ENCODE results near the gene KLK10.

The KLK10 gene

GRCh38 chr19:51019544-51019925, at the start of gene KLK10:
KLK10 (minus strand) TSS chr19:51019709; CDS start chr19:51019130, 579 bp downstream.
- Mint-ChIP-seq H3K4me1 (peaks cover 27% of the 10 kb centered on the region), H3K27me3 (peaks cover 82% of the 10 kb centered on the region), H3K9me3 (no peaks in the 10 kb centered on the region), H3K27ac (ENCODE audit: low read depth) (peak within 1 kb of the TSS; percentile 5), H3K36me3 (ENCODE audit: insufficient read depth) (no peaks in the 10 kb centered on the region), H3K4me3 (peak within 1 kb of the TSS; percentile 73)
- DNase-seq (ENCODE audit: low spot score in 2 of 2): no peak
- no peak for ATAC-seq (replicated peaks; ENCODE audit: extremely low read depth, poor library complexity, severe bottlenecking)

- H3K27me3 Mint-ChIP-seq: peaks cover 39% of the 10 kb centered on the region
- H3K36me3 Mint-ChIP-seq (ENCODE audit: insufficient read depth): peaks cover 1% of the 10 kb centered on the region
- ATAC-seq (replicated peaks; ENCODE audit: extremely low read depth, poor library complexity, severe bottlenecking) (no peak), DNase-seq (ENCODE audit: low spot score in 2 of 2) (no peak)
- H3K27ac Mint-ChIP-seq (ENCODE audit: low read depth): no peak overlapping the region
- H3K4me3 Mint-ChIP-seq: no peak overlapping the region
- H3K4me1 Mint-ChIP-seq: no peaks in the 10 kb centered on the region
- H3K9me3 Mint-ChIP-seq: peaks cover under 1% of the 10 kb centered on the region
Measured at GRCh38 chr19:51066393-51067186, 47.1 kb upstream of the KLK10 start.

- ATAC-seq (replicated peaks; ENCODE audit: extremely low read depth, poor library complexity, severe bottlenecking) (no peak), DNase-seq (ENCODE audit: low spot score in 2 of 2) (no peak)
- H3K27me3 Mint-ChIP-seq: peaks cover 51% of the 10 kb centered on the region
- H3K4me1 Mint-ChIP-seq: no peaks in the 10 kb centered on the region
- peaks cover 1% of the 10 kb centered on the region for H3K36me3 Mint-ChIP-seq (ENCODE audit: insufficient read depth)
- H3K27ac Mint-ChIP-seq (ENCODE audit: low read depth): no peak overlapping the region
- peaks cover 6% of the 10 kb centered on the region for H3K9me3 Mint-ChIP-seq
- peak overlapping the region; percentile 26 for H3K4me3 Mint-ChIP-seq
Measured at GRCh38 chr19:51065221-51065960, 45.9 kb upstream of the KLK10 start.

- no peaks in the 10 kb centered on the region for H3K4me1 Mint-ChIP-seq
- peak within 1 kb of the TSS; percentile 26 for H3K4me3 Mint-ChIP-seq
- no peak for DNase-seq (ENCODE audit: low spot score in 2 of 2)
- no peak within 1 kb of the TSS for H3K27ac Mint-ChIP-seq (ENCODE audit: low read depth)
- peaks cover 52% of the 10 kb centered on the region for H3K27me3 Mint-ChIP-seq
- peaks cover 1% of the 10 kb centered on the region for H3K36me3 Mint-ChIP-seq (ENCODE audit: insufficient read depth)
- no peak for ATAC-seq (replicated peaks; ENCODE audit: extremely low read depth, poor library complexity, severe bottlenecking)
- peaks cover 6% of the 10 kb centered on the region for H3K9me3 Mint-ChIP-seq
Measured at GRCh38 chr19:51064534-51065220, 45.2 kb upstream of the KLK10 start, which contains the start of gene KLK13. KLK13 (minus strand) TSS chr19:51065092; CDS start chr19:51065067, 25 bp downstream.

- Mint-ChIP-seq H3K36me3 (ENCODE audit: insufficient read depth) (peaks cover 1% of the 10 kb centered on the region), H3K9me3 (peaks cover 6% of the 10 kb centered on the region), H3K4me1 (no peaks in the 10 kb centered on the region), H3K4me3 (no peak overlapping the region), H3K27ac (ENCODE audit: low read depth) (no peak overlapping the region), H3K27me3 (peaks cover 52% of the 10 kb centered on the region)
- DNase-seq (ENCODE audit: low spot score in 2 of 2) (no peak), ATAC-seq (replicated peaks; ENCODE audit: extremely low read depth, poor library complexity, severe bottlenecking) (no peak)
Measured at GRCh38 chr19:51063664-51064063, 44.2 kb upstream of the KLK10 start.

GRCh38 chr19:51060973-51061372, 41.5 kb upstream of the KLK10 start:
- H3K27me3 Mint-ChIP-seq: peaks cover 40% of the 10 kb centered on the region
- DNase-seq (ENCODE audit: low spot score in 2 of 2) (no peak), ATAC-seq (replicated peaks; ENCODE audit: extremely low read depth, poor library complexity, severe bottlenecking) (no peak)
- peaks cover 6% of the 10 kb centered on the region for H3K9me3 Mint-ChIP-seq
- H3K36me3 Mint-ChIP-seq (ENCODE audit: insufficient read depth): peaks cover 1% of the 10 kb centered on the region
- no peaks in the 10 kb centered on the region for H3K4me1 Mint-ChIP-seq
- no peak overlapping the region for H3K27ac Mint-ChIP-seq (ENCODE audit: low read depth)
- no peak overlapping the region for H3K4me3 Mint-ChIP-seq

- no peaks in the 10 kb centered on the region for H3K4me1 Mint-ChIP-seq
- ATAC-seq (replicated peaks; ENCODE audit: extremely low read depth, poor library complexity, severe bottlenecking): no peak
- H3K4me3 Mint-ChIP-seq: no peak overlapping the region
- peaks cover 6% of the 10 kb centered on the region for H3K9me3 Mint-ChIP-seq
- peaks cover 40% of the 10 kb centered on the region for H3K27me3 Mint-ChIP-seq
- DNase-seq (ENCODE audit: low spot score in 2 of 2): no peak
- H3K36me3 Mint-ChIP-seq (ENCODE audit: insufficient read depth): no peaks in the 10 kb centered on the region
- no peak overlapping the region for H3K27ac Mint-ChIP-seq (ENCODE audit: low read depth)
Measured at GRCh38 chr19:51060336-51060735, 40.8 kb upstream of the KLK10 start.

- Mint-ChIP-seq H3K4me3 (no peak overlapping the region), H3K36me3 (ENCODE audit: insufficient read depth) (no peaks in the 10 kb centered on the region), H3K27ac (ENCODE audit: low read depth) (no peak overlapping the region), H3K4me1 (no peaks in the 10 kb centered on the region), H3K9me3 (peaks cover 6% of the 10 kb centered on the region), H3K27me3 (peaks cover 45% of the 10 kb centered on the region)
- ATAC-seq (replicated peaks; ENCODE audit: extremely low read depth, poor library complexity, severe bottlenecking) (no peak), DNase-seq (ENCODE audit: low spot score in 2 of 2) (no peak)
Measured at GRCh38 chr19:51059715-51060114, 40.2 kb upstream of the KLK10 start.

GRCh38 chr19:51055866-51056265, 36.4 kb upstream of the KLK10 start:
- Mint-ChIP-seq H3K27me3 (peaks cover 47% of the 10 kb centered on the region), H3K27ac (ENCODE audit: low read depth) (no peak overlapping the region), H3K9me3 (no peaks in the 10 kb centered on the region), H3K36me3 (ENCODE audit: insufficient read depth) (peaks cover under 1% of the 10 kb centered on the region), H3K4me3 (no peak overlapping the region), H3K4me1 (no peaks in the 10 kb centered on the region)
- no peak for DNase-seq (ENCODE audit: low spot score in 2 of 2)
- ATAC-seq (replicated peaks; ENCODE audit: extremely low read depth, poor library complexity, severe bottlenecking): no peak

GRCh38 chr19:51047031-51047335, 27.5 kb upstream of the KLK10 start:
- Mint-ChIP-seq H3K4me3 (no peak overlapping the region), H3K27me3 (peaks cover 39% of the 10 kb centered on the region), H3K36me3 (ENCODE audit: insufficient read depth) (peaks cover 2% of the 10 kb centered on the region), H3K4me1 (no peaks in the 10 kb centered on the region), H3K27ac (ENCODE audit: low read depth) (no peak overlapping the region), H3K9me3 (no peaks in the 10 kb centered on the region)
- DNase-seq (ENCODE audit: low spot score in 2 of 2): no peak
- ATAC-seq (replicated peaks; ENCODE audit: extremely low read depth, poor library complexity, severe bottlenecking): no peak

- H3K4me3 Mint-ChIP-seq: no peak overlapping the region
- no peaks in the 10 kb centered on the region for H3K9me3 Mint-ChIP-seq
- ATAC-seq (replicated peaks; ENCODE audit: extremely low read depth, poor library complexity, severe bottlenecking) (no peak), DNase-seq (ENCODE audit: low spot score in 2 of 2) (no peak)
- H3K36me3 Mint-ChIP-seq (ENCODE audit: insufficient read depth): no peaks in the 10 kb centered on the region
- peaks cover 36% of the 10 kb centered on the region for H3K27me3 Mint-ChIP-seq
- no peaks in the 10 kb centered on the region for H3K4me1 Mint-ChIP-seq
- H3K27ac Mint-ChIP-seq (ENCODE audit: low read depth): no peak overlapping the region
Measured at GRCh38 chr19:51044327-51044726, 24.8 kb upstream of the KLK10 start.

GRCh38 chr19:51043497-51043896, 24.0 kb upstream of the KLK10 start:
- Mint-ChIP-seq H3K9me3 (no peaks in the 10 kb centered on the region), H3K4me1 (no peaks in the 10 kb centered on the region), H3K27me3 (peaks cover 28% of the 10 kb centered on the region), H3K4me3 (no peak overlapping the region), H3K27ac (ENCODE audit: low read depth) (no peak overlapping the region), H3K36me3 (ENCODE audit: insufficient read depth) (no peaks in the 10 kb centered on the region)
- DNase-seq (ENCODE audit: low spot score in 2 of 2) (no peak), ATAC-seq (replicated peaks; ENCODE audit: extremely low read depth, poor library complexity, severe bottlenecking) (no peak)

All from central memory CD8-positive, alpha-beta T cell (primary cell).